GM19099 (cell line): ENCODE measurements around the gene ARHGEF38.

Source experiments
- POLR2A ChIP-seq: IDR thresholded peaks from 3 replicates; pipeline ENCODE4 v1.6.1; 2011; ENCODE audit warnings: low read depth; ENCODE audit not compliant: insufficient read length; ENCODE audit errors: extremely low read depth

ARHGEF38 gene

GRCh38 chr4:105650190-105650589 is 97.8 kb downstream of the ARHGEF38 start:
- no peak for TF ChIP-seq POLR2A

GRCh38 chr4:105651884-105652283 is 99.5 kb downstream of the ARHGEF38 start:
- TF ChIP-seq POLR2A = no peak

GRCh38 chr4:105652286-105652888 is 100.0 kb downstream of the ARHGEF38 start:
- no peak for TF ChIP-seq POLR2A

- TF ChIP-seq POLR2A = no peak
Measured at GRCh38 chr4:105657117-105657765, 104.8 kb downstream of the ARHGEF38 start.

GRCh38 chr4:105659190-105659589 is 106.8 kb downstream of the ARHGEF38 start:
- TF ChIP-seq POLR2A = no peak

GRCh38 chr4:105661028-105661427 is 108.6 kb downstream of the ARHGEF38 start:
- no peak for TF ChIP-seq POLR2A

- TF ChIP-seq POLR2A = no peak
Measured at GRCh38 chr4:105662935-105663675, 110.7 kb downstream of the ARHGEF38 start.

GRCh38 chr4:105666693-105667092 is 114.3 kb downstream of the ARHGEF38 start:
- no peak for TF ChIP-seq POLR2A

DNA sequence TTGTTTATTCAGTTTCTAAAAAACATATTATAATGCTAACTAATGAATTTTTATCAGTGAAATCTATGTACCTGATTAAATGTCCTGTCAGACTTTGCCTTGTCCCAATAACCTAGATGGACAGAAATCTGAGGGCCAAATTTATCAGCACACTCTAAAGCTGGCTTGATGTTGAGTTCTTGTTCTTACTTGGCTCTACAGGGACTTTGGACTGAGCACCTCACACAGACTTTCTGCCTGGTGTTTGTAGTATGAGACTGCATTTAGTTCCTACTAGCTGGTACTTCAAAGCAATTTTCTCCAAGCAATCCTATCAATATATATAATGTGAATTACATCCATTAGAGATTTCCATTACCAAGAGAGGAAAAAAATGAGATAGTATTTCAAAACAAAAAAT is 118.3 kb downstream of the ARHGEF38 start:
- no peak for TF ChIP-seq POLR2A

GRCh38 chr4:105671301-105671700 is 118.9 kb downstream of the ARHGEF38 start:
- TF ChIP-seq POLR2A = no peak

GRCh38 chr4:105674011-105674410 is 121.6 kb downstream of the ARHGEF38 start:
- TF ChIP-seq POLR2A = no peak

- TF ChIP-seq POLR2A = no peak
Measured at GRCh38 chr4:105677709-105678108, 125.3 kb downstream of the ARHGEF38 start.

- no peak for TF ChIP-seq POLR2A
Measured at GRCh38 chr4:105679186-105679585, 126.8 kb downstream of the ARHGEF38 start.

DNA sequence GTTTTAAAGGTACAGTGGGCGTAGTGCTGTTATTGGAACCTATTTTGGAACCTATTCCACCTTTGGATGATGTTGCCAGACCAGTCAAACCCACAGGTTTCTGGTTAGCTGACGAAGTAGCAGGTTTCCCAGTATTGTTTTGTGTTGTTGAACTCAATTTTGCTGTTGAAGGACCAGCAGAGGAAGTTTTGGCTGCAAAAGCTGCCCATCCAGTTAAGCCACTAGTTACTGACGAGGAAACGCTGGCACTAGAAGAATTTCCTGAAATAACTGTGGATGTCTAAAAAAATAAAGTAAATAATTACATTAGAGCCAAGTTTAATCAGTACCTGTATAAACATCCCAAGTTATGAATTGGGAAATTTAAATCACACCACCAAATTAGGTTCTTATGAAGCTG is 130.6 kb downstream of the ARHGEF38 start:
- TF ChIP-seq POLR2A = no peak

DNA sequence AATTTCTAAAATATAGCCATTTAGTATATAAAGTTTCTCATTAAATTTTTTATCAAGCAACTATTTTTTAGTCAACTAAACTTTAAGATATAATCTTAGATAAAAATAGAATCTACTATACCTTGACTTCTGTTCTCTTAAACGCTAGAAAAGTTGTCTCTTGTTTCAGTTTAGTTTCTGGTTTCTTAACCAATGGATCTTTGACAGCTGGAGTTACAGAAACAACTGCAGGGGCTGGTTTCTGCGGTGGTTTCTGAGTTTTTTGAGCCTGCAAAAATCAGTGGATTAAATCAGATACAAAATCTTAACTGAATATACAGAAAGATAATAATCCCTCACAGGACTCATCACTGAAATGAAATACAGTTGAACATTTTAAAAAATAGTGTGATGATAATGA is 134.2 kb downstream of the ARHGEF38 start:
- TF ChIP-seq POLR2A = no peak

GRCh38 chr4:105698607-105699006 is 146.2 kb downstream of the ARHGEF38 start:
- TF ChIP-seq POLR2A = no peak
